HUES6 (cell line): ENCODE results near the gene SPN.
"Not testable (repeated sequence)": the region's sequence is repeated elsewhere in the genome, so short reads cannot be mapped to it uniquely, and the experiment has no call there.

Source experiments
- H3K27ac ChIP-seq: 2 replicates; pipeline ENCODE4 v1.7.0; 2013; ENCODE audit warnings: low read depth, mild to moderate bottlenecking, low read length, inconsistent platforms
- H3K27me3 ChIP-seq: 2 replicates; pipeline ENCODE4 v1.6.1; 2013; ENCODE audit warnings: low read length; ENCODE audit not compliant: control insufficient read depth, insufficient read depth
- H3K36me3 ChIP-seq: 2 replicates; pipeline ENCODE4 v1.6.1; 2013; ENCODE audit warnings: low read length; ENCODE audit not compliant: control insufficient read depth, insufficient read depth
- H3K4me1 ChIP-seq: 2 replicates; pipeline ENCODE4 v1.6.1; 2013; ENCODE audit warnings: low read length; ENCODE audit not compliant: control insufficient read depth, insufficient read depth
- H3K4me3 ChIP-seq: 2 replicates; pipeline ENCODE4 v1.5.1; 2013; ENCODE audit warnings: low read depth, low read length
- H3K9ac ChIP-seq: one replicate; pipeline ENCODE4 v1.6.1; 2013; ENCODE audit warnings: mild to moderate bottlenecking, low read length
- H3K9me3 ChIP-seq: 2 replicates; pipeline ENCODE4 v1.6.1; 2013; ENCODE audit warnings: low read depth, low read length; ENCODE audit not compliant: control insufficient read depth, insufficient read depth

SPN gene

GRCh38 chr16:29646947-29647346, 16.1 kb upstream of the SPN start:
- Histone ChIP-seq H3K9ac (no peak overlapping the region), H3K9me3 (no peaks in the 10 kb centered on the region), H3K4me3 (no peak overlapping the region), H3K27me3 (no peaks in the 10 kb centered on the region), H3K4me1 (peaks cover 8% of the 10 kb centered on the region; the same call in 1 of the 2 replicates), H3K27ac (no peak overlapping the region), H3K36me3 (no peaks in the 10 kb centered on the region)

GRCh38 chr16:29649588-29650494, 13.2 kb upstream of the SPN start:
- peaks cover 8% of the 10 kb centered on the region; the same call in 1 of the 2 replicates for H3K4me1 ChIP-seq
- H3K27me3 ChIP-seq = no peaks in the 10 kb centered on the region
- no peak overlapping the region for H3K27ac ChIP-seq
- no peak overlapping the region for H3K9ac ChIP-seq
- H3K9me3 ChIP-seq = no peaks in the 10 kb centered on the region
- no peak overlapping the region for H3K4me3 ChIP-seq
- no peaks in the 10 kb centered on the region for H3K36me3 ChIP-seq

- no peaks in the 10 kb centered on the region for H3K9me3 ChIP-seq
- no peaks in the 10 kb centered on the region for H3K36me3 ChIP-seq
- peaks cover 8% of the 10 kb centered on the region; the same call in 1 of the 2 replicates for H3K4me1 ChIP-seq
- H3K4me3 ChIP-seq = no peak overlapping the region
- H3K27ac ChIP-seq = no peak overlapping the region
- no peak overlapping the region for H3K9ac ChIP-seq
- H3K27me3 ChIP-seq = no peaks in the 10 kb centered on the region
Observed at GRCh38 chr16:29650771-29651170, 12.3 kb upstream of the SPN start.

- no peak overlapping the region for H3K4me3 ChIP-seq
- H3K27me3 ChIP-seq = no peaks in the 10 kb centered on the region
- no peaks in the 10 kb centered on the region for H3K36me3 ChIP-seq
- no peaks in the 10 kb centered on the region for H3K9me3 ChIP-seq
- no peak overlapping the region for H3K9ac ChIP-seq
- peaks cover 10% of the 10 kb centered on the region for H3K4me1 ChIP-seq
- H3K27ac ChIP-seq = no peak overlapping the region
Observed at GRCh38 chr16:29651774-29652349, 11.2 kb upstream of the SPN start.

GRCh38 chr16:29653471-29653870, 9.6 kb upstream of the SPN start:
- H3K4me3 ChIP-seq = no peak overlapping the region
- H3K9me3 ChIP-seq = no peaks in the 10 kb centered on the region
- H3K4me1 ChIP-seq = peaks cover 10% of the 10 kb centered on the region
- H3K9ac ChIP-seq = no peak overlapping the region
- no peaks in the 10 kb centered on the region for H3K27me3 ChIP-seq
- H3K36me3 ChIP-seq = no peaks in the 10 kb centered on the region
- no peak overlapping the region for H3K27ac ChIP-seq

- not testable (repeated sequence) for H3K27me3 ChIP-seq, H3K9ac ChIP-seq, H3K27ac ChIP-seq, H3K4me1 ChIP-seq, H3K4me3 ChIP-seq, H3K9me3 ChIP-seq, H3K36me3 ChIP-seq
Observed at GRCh38 chr16:29653890-29654289, 9.2 kb upstream of the SPN start.

GRCh38 chr16:29656688-29657523, 6.1 kb upstream of the SPN start:
- H3K4me1 ChIP-seq = peaks cover 2% of the 10 kb centered on the region; the same call in 1 of the 2 replicates
- H3K9ac ChIP-seq = no peak overlapping the region
- no peaks in the 10 kb centered on the region for H3K27me3 ChIP-seq
- H3K4me3 ChIP-seq = no peak overlapping the region
- no peaks in the 10 kb centered on the region for H3K36me3 ChIP-seq
- H3K27ac ChIP-seq = no peak overlapping the region
- H3K9me3 ChIP-seq = no peaks in the 10 kb centered on the region

- Histone ChIP-seq H3K9ac (no peak overlapping the region), H3K4me1 (peaks cover 7% of the 10 kb centered on the region; the same call in 1 of the 2 replicates), H3K4me3 (no peak overlapping the region)
Observed at GRCh38 chr16:29658705-29659104, 4.3 kb upstream of the SPN start.

GRCh38 chr16:29662000-29662728, 883 bp upstream of the SPN start:
- Histone ChIP-seq H3K4me3 (no peak overlapping the region), H3K36me3 (no peaks in the 10 kb centered on the region), H3K9ac (no peak overlapping the region), H3K27me3 (no peaks in the 10 kb centered on the region), H3K9me3 (no peaks in the 10 kb centered on the region), H3K4me1 (peaks cover 20% of the 10 kb centered on the region), H3K27ac (no peak overlapping the region)

More at GRCh38 chr16:29658705-29659104, 4.3 kb upstream of the SPN start:
- no peak overlapping the region for H3K27ac ChIP-seq
- H3K27me3 ChIP-seq = no peaks in the 10 kb centered on the region
- H3K9me3 ChIP-seq = no peaks in the 10 kb centered on the region
- H3K36me3 ChIP-seq = no peaks in the 10 kb centered on the region

- no peak overlapping the region for H3K9ac ChIP-seq
Observed at GRCh38 chr16:29662729-29663015, 375 bp upstream of the SPN start.

More at GRCh38 chr16:29662729-29663015, 375 bp upstream of the SPN start:
- H3K27ac ChIP-seq = no peak overlapping the region
- H3K4me3 ChIP-seq = no peak overlapping the region
- no peaks in the 10 kb centered on the region for H3K27me3 ChIP-seq
- H3K4me1 ChIP-seq = peaks cover 22% of the 10 kb centered on the region
- no peaks in the 10 kb centered on the region for H3K9me3 ChIP-seq
- no peaks in the 10 kb centered on the region for H3K36me3 ChIP-seq
